Sigmoid colon (tissue), 4 donors: ENCODE results near the gene FOXP1.

Experiments used
- EP300 ChIP-seq, 4 donors: sonication (generic); formaldehyde crosslinking; IDR thresholded peaks; one replicate each; pipeline ENCODE4 v1.6.1; 2017; ENCODE audit warnings: antibody characterized with exemption in 4 of 4
- POLR2A ChIP-seq, 2 donors: fragments of 450-650 bp; IDR thresholded peaks; one replicate each; pipeline ENCODE4 v1.6.1; 2016; ENCODE audit warnings: antibody characterized with exemption in 2 of 2, mild to moderate bottlenecking in 2 of 2, moderate library complexity in 2 of 2
- POLR2AphosphoS5 ChIP-seq, 4 donors: sonication (generic); formaldehyde crosslinking; IDR thresholded peaks; one replicate each; pipeline ENCODE4 v1.6.1; 2017; ENCODE audit warnings: antibody characterized with exemption in 4 of 4
- TF ChIP-seq, protein P1 (sequence below), 4 experiments: fragments of 450-650 bp in 3 of 4; fragments of 200-600 bp in 1 of 4; IDR thresholded peaks; one replicate each; pipeline ENCODE4 v1.5.1; 2016 to 2019; ENCODE audit warnings: antibody characterized with exemption in 4 of 4, mild to moderate bottlenecking in 3 of 4, moderate library complexity in 2 of 4

DNA sequence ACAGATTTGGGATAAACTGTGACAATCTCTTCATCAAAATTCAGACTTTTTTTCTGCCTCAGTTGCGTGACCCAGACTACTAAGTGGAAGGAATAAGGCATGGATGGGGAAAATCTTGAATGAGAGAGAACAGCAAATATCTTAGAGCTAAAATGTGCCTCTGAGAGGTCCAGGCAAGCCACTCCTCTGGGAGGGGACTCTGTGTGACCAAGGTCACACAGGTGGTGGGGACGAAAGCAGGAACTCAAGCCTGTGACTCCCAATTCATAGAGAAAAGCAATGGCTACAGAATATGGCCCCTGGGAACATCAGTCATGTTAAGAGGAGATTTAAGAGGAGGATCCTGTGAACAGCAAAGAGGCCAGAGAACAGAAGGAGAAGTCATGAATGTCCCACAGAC, 268.1 kb downstream of the FOXP1 start:
- TF ChIP-seq, protein P1, sequence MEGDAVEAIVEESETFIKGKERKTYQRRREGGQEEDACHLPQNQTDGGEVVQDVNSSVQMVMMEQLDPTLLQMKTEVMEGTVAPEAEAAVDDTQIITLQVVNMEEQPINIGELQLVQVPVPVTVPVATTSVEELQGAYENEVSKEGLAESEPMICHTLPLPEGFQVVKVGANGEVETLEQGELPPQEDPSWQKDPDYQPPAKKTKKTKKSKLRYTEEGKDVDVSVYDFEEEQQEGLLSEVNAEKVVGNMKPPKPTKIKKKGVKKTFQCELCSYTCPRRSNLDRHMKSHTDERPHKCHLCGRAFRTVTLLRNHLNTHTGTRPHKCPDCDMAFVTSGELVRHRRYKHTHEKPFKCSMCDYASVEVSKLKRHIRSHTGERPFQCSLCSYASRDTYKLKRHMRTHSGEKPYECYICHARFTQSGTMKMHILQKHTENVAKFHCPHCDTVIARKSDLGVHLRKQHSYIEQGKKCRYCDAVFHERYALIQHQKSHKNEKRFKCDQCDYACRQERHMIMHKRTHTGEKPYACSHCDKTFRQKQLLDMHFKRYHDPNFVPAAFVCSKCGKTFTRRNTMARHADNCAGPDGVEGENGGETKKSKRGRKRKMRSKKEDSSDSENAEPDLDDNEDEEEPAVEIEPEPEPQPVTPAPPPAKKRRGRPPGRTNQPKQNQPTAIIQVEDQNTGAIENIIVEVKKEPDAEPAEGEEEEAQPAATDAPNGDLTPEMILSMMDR (IDR thresholded peaks at IDR 0.05), result no peak
- TF ChIP-seq POLR2A (IDR thresholded peaks at IDR 0.05) (no peak), EP300 (IDR thresholded peaks at IDR 0.05) (no peak), POLR2AphosphoS5 (IDR thresholded peaks at IDR 0.05) (no peak)
